SK-N-SH (cell line): Measurements from ENCODE around the gene KCNN1.

Experiments
- CTCF ChIP-seq: fragments of 200-600 bp; sonication (generic); IDR thresholded peaks from 2 replicates; pipeline ENCODE4 v1.6.1; 2017; ENCODE audit warnings: antibody characterized with exemption, mild to moderate bottlenecking, moderate library complexity
- EZH2phosphoT487 ChIP-seq: fragments of 200-600 bp; sonication (generic); IDR thresholded peaks from 2 replicates; pipeline ENCODE4 v1.6.1; 2017; ENCODE audit warnings: low read depth, mixed run types, mild to moderate bottlenecking, antibody characterized with exemption, moderate library complexity, borderline replicate concordance
- GABPA ChIP-seq: IDR thresholded peaks from 2 replicates; pipeline ENCODE4 v1.4.0; 2012; ENCODE audit warnings: low read depth, mild to moderate bottlenecking
- POLR2AphosphoS5 ChIP-seq: IDR thresholded peaks from 2 replicates; pipeline ENCODE4 v1.6.1; 2012; ENCODE audit warnings: low read depth, low read length
- RAD21 ChIP-seq: IDR thresholded peaks from 2 replicates; pipeline ENCODE4 v1.6.1; 2012; ENCODE audit warnings: mild to moderate bottlenecking, low read length
- RFX5 ChIP-seq: IDR thresholded peaks from 2 replicates; pipeline ENCODE4 v1.6.1; 2012; ENCODE audit warnings: mild to moderate bottlenecking, improper control_type of control experiment, low read length
- RXRA ChIP-seq: IDR thresholded peaks from 2 replicates; pipeline ENCODE4 v1.4.0; 2012; ENCODE audit warnings: low read depth, mild to moderate bottlenecking, borderline replicate concordance
- SIN3A ChIP-seq: IDR thresholded peaks from 2 replicates; pipeline ENCODE4 v1.6.1; 2012; ENCODE audit warnings: low read depth, mild to moderate bottlenecking, low read length, moderate library complexity, borderline replicate concordance
- SMC3 ChIP-seq: IDR thresholded peaks from 2 replicates; pipeline ENCODE4 v1.6.1; 2012; ENCODE audit warnings: low read depth, low read length, improper control_type of control experiment
- TEAD4 ChIP-seq: IDR thresholded peaks from 2 replicates; pipeline ENCODE4 v1.4.0; 2012; ENCODE audit warnings: mild to moderate bottlenecking, borderline replicate concordance; ENCODE audit not compliant: insufficient read depth
- TF ChIP-seq, protein P1 (sequence below): IDR thresholded peaks from 2 replicates; pipeline ENCODE4 v1.4.0; 2012; ENCODE audit warnings: low read depth, borderline replicate concordance

- TF ChIP-seq CTCF, result no peak
- TF ChIP-seq TEAD4, result no peak
- TF ChIP-seq EZH2phosphoT487, result no peak
- no peak for TF ChIP-seq RAD21
- no peak for TF ChIP-seq RXRA
- no peak for TF ChIP-seq POLR2AphosphoS5
- no peak for TF ChIP-seq SMC3
- no peak for TF ChIP-seq SIN3A
- no peak for TF ChIP-seq GABPA
- TF ChIP-seq RFX5, result no peak
- TF ChIP-seq, protein P1, sequence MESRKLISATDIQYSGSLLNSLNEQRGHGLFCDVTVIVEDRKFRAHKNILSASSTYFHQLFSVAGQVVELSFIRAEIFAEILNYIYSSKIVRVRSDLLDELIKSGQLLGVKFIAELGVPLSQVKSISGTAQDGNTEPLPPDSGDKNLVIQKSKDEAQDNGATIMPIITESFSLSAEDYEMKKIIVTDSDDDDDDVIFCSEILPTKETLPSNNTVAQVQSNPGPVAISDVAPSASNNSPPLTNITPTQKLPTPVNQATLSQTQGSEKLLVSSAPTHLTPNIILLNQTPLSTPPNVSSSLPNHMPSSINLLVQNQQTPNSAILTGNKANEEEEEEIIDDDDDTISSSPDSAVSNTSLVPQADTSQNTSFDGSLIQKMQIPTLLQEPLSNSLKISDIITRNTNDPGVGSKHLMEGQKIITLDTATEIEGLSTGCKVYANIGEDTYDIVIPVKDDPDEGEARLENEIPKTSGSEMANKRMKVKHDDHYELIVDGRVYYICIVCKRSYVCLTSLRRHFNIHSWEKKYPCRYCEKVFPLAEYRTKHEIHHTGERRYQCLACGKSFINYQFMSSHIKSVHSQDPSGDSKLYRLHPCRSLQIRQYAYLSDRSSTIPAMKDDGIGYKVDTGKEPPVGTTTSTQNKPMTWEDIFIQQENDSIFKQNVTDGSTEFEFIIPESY, result no peak
Observed at GRCh38 chr19:17999684-18000479, 33.0 kb downstream of the KCNN1 start.
